G401 (cell line): Measurements from ENCODE around the gene PEMT. TPM values are rescaled to one million over a fixed set of nuclear protein-coding genes. Genes with fewer than 3 reads are reported as not detected.
A peak's percentile ranks its signal among the peaks of the same experiment; 100 is the strongest.
"Not testable (repeated sequence)": the region's sequence is repeated elsewhere in the genome, so short reads cannot be mapped to it uniquely, and the experiment has no call there.

Experiments used
- DNase-seq: peaks from one replicate; pipeline ENCODE4 v3.0.0-alpha.2; 2015; ENCODE audit warnings: low spot score
- in situ Hi-C: cut with HindIII; loops from 2 replicates; pipeline ENCODE4 v1.10.0; 2016; ENCODE audit warnings: low sequenced_read_pairs, mixed read lengths
- total RNA-seq: library from RNA; depleted of rRNA; stranded (reverse); fragments of >200 nt; shearing (Covaris generic); gene quantifications from 2 replicates; pipeline ENCODE4 v1.2.3, GENCODE V29; 2014; rRNA removed

Gene PEMT, protein sequence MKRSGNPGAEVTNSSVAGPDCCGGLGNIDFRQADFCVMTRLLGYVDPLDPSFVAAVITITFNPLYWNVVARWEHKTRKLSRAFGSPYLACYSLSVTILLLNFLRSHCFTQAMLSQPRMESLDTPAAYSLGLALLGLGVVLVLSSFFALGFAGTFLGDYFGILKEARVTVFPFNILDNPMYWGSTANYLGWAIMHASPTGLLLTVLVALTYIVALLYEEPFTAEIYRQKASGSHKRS
- 43.1 and 71.6 TPM in 2 replicates for total RNA-seq

DNA sequence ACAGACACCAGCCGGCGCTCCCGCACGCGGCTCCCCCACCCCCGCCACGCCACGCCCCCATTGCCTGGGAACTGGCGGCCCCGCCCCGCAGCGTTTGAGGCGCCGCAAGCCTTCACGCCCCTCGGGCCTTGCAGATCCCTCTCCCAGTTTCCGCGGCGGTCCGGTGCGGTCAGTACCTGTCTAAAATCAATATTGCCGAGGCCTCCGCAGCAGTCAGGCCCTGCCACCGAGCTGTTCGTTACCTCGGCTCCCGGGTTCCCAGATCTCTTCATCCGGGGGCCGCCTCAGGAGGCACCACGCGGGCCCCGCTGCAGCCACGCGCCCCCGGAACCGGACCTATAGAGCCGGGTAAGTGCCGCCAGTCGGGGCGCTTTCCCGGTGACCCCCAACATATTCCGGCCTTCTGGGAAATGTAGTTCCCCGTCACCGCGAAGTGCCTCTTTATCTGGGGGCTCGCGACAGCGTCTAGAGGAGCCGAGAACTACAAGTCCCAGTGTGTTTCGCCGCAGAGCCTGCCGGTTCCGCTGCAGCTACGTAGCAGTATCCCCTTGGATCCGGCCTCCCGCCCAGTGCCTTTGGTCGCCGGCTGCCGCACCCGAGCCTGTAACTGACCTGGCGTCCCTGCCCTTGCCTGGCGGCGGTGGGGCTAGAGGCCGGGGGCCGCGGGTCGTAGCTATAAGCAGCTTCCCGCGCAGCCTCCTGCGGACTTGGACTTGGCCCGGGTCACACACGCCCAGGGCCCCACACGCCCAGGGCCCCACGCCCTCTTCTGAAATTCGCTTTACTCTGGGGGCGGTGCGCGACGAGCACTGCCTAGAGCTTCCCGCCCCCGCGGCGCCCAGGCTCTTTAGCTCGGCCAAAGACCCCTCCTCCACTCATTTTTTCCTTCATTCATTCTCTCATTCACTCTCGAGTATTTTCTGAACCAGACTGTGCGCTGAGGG is at the start of gene PEMT:
TSS of gene PEMT (minus strand) at position 354 of the 944 bp plus-strand sequence. CDS start at position 272, 82 bp downstream.
- in situ Hi-C loops, result no loop called here
- DNase-seq, result peak; percentile 99

DNA sequence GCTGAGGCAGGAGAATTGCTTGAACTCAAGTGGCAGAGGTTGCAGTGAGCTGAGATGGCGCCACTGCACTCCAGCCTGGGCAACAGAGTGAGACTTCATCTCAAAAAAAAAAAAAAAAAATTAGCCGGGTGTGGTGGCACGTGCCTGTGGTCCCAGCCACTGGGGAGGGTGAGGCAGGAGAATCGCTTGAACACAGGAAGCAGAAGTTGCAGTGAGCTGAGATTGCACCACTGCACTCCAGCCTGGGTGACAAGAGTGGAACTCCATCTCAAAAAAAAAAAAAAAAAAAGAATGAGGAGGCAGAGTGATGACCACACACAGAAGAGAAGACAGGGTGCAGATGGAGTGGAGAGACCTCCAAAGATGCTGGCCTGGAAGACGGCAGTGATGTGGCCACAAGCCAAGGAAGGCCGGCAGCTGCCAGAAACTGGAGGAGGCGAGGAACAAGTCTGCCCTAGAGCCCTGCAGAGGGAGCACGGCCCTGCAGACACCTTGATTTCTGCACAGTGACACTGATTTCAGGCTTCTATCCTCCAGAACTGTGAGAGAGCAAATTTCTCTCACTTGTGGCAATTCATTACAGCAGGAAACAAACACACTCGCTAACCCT is 48.3 kb upstream of the PEMT start:
- in situ Hi-C loops, result not testable (repeated sequence)
- DNase-seq, result peak; percentile 31

DNA sequence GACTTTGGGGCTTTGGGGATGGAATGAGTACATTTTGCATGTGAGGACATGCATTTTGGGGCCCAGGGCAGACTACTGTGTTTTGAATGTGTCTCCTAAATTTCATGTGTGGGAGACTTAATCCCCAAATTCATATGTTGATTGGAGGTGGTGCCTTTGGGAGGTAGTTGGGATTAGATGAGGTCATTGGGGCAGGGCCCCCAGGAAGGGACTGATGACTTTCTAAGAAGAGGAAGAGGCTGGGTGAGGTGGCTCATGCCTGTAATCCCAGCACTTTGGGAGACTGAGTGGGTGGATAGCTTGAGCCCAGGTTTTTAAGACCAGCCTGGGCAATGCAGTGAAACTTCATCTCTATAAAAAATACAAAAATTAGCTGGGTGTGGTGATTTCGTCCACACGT is 47.0 kb upstream of the PEMT start:
- no peak for DNase-seq
- in situ Hi-C loops, result no loop called here

DNA sequence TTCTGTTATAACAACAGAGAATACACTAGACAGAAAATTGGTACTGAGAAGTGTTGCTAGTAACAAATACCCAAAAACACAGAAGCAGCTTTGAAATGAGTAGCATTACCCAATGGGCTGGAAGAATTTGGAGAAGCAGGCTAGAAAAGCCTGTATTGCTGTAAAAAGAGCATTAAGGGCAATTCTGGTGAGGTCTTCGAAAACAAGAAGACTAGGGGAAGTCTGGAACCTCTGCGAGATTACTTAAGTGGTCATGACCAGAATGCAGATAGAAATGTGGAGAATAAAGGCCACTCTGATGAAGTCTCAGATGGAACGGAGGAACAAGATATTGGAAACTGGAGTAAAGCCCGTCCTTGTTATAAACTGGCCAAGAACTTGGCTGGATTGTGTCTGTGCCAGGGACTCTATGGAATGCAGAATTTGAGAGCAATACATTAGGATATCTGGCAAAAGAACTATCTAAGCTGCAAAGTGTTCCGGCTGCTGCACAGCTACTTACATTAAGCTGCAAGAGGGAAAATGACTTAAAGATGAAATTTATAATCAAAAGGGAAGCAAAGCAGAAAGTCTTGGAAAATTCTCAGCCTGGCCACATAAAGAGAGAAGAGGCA is 44.9 kb upstream of the PEMT start:
- no peak for DNase-seq
- in situ Hi-C loops, result no loop called here

DNA sequence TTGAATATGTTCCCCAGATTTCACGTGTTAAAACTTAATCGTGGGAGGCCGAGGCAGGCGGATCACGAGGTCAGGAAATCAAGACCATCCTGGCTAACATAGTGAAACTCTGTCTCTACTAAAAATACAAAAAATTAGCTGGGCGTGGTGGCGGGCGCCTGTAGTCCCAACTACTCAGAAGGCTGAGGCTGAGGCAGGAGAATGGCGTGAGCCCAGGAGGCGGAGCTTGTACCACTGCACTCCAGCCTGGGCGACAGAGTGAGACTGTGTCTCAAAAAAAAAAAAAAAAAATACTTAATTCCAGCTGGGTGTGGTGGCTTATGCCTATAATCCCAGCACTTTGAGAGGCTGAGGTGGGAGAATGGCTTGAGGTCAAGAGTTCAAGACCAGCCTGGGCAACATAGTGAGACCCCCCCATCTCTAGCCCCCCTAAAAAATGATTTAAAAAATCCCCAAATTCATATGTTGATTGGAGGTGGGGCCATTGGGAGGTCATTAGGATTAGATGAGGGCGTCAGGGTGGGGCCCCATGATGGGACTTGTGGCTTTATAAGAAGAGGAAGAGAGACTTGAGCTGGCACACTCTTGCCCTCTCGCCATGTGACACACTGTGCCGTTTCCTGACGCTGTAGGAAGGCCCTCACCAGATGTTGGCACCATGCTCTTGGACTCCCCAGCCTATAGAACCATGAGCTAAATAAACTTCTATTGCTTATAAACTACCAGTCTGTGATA is 44.2 kb upstream of the PEMT start:
- DNase-seq, in situ Hi-C loops: not testable (repeated sequence)

DNA sequence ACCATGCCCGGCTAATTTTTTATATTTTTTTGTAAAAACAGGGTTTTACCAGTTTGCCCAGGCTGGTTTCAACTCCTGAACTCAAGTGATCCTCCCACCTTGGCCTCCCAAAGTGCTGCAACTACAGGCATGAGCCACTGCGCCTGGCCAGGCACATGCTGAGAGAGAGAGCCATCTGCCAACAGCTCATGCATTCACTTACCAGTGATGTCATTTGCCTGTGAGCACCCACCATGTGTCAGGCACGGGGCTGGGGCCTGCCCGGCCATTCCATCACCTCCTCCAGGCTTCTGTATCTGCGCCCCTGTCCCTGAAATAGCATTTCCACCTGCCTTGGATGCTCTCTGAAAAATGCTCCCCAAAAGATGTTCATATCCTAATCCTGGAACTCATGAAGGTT is 43.6 kb upstream of the PEMT start:
- no peak for DNase-seq
- in situ Hi-C loops, result no loop called here

DNA sequence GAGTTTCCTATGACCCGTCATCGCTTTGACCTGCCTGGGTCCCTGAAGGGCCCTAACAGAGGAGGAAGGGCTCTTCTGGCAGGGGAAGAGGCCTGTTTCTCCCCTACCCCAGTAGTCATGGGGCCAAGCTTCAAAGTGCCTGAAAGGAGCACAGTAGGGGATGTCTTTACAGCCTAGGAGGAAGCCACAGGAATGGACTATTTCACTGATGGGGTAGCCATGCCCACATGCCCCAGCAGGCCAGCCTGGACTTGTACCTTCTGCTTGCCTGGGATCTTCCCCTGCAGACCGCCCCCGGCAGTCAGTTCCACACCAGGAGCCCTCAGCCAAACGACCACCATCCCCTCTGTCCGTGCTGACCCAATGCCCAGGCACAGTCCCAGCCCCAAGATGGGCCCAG is 41.8 kb upstream of the PEMT start:
- in situ Hi-C loops, result no loop called here
- DNase-seq, result no peak

DNA sequence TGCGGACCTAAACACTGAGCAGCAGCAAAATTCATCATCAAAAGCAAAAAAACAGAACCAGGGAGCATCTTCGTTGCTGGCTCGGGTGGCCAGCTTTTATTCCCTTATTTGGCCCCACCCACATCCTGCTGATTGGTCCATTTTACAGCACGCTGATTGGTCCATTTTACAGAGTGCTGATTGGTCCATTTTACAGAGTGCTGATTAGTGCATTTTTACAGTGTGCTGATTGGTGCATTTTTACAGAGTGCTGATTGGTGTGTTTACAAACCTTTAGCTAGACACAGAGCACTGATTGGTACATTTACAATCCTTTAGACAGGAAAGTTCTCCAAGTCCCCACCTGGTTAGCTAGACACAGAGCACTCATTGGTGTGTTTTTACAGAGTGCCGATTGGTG is 41.2 kb upstream of the PEMT start:
- in situ Hi-C loops, DNase-seq: not testable (repeated sequence)

DNA sequence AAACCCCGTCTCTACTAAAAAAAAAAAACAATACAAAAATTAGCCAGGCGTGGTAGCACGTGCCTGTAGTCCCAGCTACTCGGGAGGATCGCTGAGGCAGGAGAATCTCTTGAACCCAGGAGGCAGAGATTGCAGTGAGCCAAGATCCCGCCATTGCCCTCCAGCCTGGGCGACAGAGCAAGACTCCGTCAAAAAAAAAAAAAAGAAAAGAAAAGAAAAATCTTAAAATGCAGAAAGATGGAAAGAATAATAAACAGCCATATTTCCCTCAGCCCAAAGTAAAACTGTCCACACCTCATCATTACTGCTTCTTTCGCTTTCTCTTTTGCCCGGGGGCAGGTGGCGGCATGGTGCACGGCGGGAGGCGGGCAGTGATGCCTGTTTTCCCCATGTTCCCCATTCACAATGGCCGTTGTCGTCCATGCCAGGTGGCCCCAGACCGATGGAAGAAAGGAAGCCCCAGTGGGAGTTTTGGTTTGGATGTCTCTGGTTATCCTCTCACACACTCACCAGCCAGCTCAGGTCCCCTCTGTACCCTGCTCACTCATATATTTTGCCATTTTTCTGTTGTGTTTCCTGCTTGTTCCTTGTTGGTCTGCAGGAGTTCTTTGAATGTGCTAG is 37.0 kb upstream of the PEMT start:
- in situ Hi-C loops, result no loop called here
- DNase-seq, result no peak

DNA sequence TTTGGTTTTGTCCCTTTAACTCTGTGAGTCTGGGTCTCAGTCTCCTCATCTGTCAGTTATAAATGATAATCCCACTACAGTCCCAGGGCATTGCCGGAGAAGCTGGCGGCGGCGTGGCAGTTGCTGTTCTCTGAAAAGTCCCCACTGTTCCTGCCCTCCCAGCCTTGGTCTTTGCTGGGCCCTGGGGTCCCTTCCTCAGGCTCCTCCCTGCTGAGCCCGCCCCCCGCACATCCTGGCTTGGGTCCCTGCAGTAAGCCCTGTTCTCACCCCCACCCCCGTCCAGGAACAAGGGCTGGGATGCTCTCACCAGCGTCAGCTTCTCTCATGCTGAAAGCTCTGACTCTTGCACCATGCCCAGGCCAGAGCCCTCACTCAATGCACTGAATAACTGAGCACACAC is 35.3 kb upstream of the PEMT start:
- in situ Hi-C loops, result no loop called here

DNA sequence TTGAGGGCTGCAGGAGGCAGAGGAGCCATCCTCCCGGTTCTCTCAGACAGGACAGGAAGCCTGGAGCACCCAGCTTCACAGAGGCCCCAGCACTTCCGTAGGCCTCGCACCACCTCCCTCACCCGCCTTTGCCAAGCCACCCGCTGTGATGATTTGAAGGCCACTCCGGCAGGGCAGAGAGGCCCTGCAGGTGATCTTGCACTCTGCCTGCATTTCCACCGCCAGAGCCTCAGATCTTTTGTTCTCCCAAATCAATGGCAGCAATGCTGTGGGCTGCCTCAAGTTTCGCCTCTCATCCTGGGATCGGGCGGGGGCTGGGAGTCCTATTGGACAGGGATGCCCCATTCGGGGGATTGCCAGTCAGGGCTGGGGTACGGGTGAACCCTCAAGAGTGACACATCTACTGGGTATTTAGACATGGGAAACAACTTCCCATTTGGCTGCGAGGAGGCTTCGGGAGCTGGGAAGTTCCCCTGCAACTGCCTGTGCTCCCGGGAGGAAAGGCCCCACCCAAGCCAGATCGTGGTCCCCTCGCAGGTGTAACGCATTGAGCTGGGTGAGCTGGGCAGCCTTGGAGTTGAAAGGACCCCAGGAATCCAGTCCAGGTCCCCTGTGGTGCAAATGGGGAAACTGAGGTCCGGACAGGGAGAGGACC is 34.8 kb upstream of the PEMT start:
- in situ Hi-C loops, result no loop called here
- no peak for DNase-seq

More for the DNA sequence above, 35.3 kb upstream of the PEMT start:
- no peak for DNase-seq

DNA sequence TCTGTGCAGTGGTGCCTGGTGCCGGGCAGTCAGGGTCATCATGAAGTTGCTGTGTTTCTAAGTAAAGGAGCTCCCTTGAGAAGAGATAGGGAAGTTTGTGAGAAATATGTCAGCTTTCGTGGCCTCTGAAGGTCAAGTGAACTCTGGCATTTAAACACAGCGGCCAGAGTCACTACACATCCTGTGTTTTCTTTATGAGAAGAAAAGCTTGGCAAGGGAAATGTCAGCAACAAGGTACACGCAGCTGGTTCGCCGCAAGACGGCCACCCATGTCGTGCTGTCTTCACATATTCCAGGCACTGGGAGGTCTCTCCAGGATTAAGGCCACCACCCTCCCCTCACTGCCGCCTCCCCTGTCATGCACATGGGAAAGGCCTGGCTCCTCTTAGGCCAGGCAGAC is 33.2 kb upstream of the PEMT start:
- no peak for DNase-seq
- in situ Hi-C loops, result no loop called here

DNA sequence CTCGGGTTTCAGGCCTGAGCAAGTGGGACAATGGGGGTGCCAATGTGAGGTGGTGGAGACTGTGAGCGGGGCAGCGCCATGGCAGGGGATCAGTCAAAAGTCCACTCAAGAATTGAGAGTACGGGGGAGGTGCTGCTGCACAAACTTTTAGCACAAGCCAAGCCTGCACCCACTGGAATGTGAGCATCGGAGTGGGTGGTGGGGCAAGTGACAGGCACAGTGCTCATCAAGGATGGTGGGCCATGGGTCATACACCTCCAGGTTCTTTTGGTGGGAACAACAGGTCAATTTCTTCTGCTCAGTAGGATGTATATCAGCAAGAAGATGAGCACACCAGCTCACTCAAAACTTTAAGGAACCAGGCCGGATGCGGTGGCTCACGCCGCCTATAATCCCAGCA is 32.4 kb upstream of the PEMT start:
- no peak for DNase-seq
- in situ Hi-C loops, result no loop called here

DNA sequence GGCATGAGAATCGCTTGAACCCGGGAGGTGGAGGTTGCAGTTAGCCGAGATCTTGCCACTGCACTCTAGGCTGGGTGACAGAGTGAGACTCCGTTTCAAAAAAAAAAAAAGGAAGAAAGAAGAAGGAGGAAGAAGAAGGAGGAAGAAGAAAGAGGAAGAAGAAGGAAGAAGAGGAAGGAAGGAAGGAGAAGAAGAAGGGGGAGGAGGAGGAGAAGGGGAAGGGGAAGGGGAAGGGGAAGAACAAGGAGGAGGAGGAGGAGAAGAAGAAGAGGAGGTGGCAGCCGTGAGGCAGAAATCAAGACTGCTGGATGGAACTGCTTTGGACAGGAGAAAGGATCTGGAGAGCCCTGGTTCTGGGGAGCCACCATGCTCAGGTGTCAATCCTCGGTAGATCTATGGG is 29.7 kb upstream of the PEMT start:
- no peak for DNase-seq
- in situ Hi-C loops, result no loop called here

DNA sequence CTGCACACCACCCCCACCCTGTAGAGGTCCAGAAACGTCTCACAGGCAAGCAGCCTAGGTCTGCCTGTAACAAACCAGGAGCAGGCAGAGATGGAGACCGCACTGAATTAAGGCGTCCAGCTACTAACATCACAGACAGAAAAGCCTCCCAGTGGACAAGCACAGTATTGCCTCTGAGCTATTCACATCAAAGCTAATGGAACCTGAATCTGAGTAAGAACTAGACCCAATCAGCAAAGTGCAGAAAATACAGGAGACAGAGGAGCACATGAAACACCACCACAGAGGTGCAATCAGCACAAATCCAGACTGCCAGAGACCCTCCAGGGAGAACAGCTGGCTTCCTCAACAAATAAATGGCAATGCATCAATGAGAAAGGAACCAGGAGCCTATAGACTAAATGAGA is 22.2 kb upstream of the PEMT start:
- DNase-seq, result peak; percentile 75
- in situ Hi-C loops, result no loop called here

DNA sequence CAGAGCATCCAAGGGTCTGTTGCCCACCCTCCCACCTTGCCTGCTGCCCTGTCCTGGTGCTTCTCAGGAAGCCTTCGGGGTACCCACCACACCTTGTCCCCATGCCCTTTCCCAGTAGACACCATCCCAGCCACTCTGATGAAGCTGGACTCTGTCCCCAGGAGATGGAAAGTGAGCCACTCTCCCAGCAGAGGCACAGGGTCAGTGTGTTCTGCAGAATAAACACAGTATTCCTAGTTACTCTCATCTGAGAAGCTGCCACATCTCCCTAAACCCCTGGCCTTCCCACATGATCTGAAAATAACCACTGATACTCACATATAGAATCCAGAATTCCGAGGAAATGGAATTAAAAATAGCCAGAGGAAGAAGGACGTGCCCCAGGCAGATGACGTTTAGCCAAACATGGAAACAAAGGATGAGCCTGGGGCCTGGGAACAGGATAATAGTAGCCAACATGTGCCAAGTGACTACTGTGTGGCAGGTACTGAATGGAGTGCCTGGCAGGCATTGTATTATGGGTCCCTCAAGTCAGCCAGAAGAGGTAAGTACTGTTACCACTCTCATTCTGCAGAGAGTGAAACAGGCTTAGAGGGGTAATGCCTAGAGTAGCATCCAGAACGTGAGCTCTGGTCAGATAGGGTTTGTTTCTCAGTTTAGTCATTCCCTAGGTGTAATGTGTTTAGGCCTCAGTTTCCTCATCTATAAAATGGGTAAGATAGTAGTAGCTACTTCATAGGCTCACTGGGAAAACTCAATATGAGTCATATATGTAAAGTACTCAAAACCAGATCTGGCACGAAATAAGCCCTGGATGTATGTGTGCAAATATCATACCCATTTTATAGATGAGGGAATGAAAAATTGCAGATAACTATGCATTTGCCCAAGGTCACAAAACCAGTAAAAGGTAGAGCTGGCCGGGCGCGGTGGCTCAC is 20.8 kb upstream of the PEMT start:
- in situ Hi-C loops, result no loop called here

DNA sequence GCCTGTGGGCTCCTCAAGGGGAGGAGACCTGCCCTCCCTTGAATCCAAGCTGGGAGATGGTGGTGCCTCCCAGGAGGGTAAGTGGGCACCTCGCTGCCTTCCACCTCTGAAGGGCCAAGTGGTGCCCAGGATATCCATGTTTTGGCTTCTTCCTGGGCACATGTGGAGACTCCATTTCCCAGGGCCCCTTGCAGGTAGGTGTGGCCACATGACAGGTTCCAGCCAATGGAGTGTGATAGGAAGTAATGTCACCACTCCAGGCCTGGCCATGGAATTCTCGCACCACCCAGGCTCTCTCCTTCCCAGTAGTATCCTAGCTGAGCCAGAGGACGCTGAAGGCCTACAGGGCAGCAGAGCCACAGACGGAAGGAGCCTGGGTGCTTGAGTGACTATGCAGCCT is 17.6 kb upstream of the PEMT start:
- DNase-seq, result no peak
- in situ Hi-C loops, result no loop called here

More for the DNA sequence above, 20.8 kb upstream of the PEMT start:
- no peak for DNase-seq
